ENCODE data around the gene FUT4. TPM values are rescaled to one million over a fixed set of nuclear protein-coding genes. Genes with fewer than 3 reads are reported as not detected.

Gene FUT4
- total and polyA plus RNA-seq, 10 of the 15 experiments (the other 5 are each of a cell fraction or from before 2014, with no cell fraction given) = 0.68 to 9.1 (median 2.3) TPM

DNA sequence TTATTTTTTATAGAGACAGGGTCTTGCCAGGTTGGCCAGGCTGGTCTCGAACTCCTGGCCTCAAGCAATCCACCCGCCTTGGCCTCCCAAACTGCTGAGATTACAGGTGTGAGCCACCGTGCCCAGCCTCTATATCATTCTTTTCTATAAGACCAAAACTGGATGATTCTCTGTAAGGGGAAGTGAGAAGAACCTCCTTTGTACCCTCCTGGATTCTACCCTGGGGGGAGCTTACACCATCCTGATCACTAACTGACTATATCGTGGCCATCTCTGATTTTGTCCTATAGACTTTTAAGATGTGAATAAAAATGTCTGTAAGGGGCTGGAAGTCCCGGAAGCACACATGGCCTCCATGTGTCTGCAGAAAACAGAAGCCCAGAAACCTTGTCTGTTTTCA is 32.6 kb downstream of the FUT4 start:
- BruUV-seq (replicated peaks) = no TSS peak
- in situ Hi-C loops (cut with MboI) = no loop called here
- H3K27ac ChIP-seq (ENCODE audit: control insufficient read depth, insufficient read depth) = no peak overlapping the region
- H4K20me1 ChIP-seq (ENCODE audit: control insufficient read depth, insufficient read depth) = no peaks in the 10 kb centered on the region
- no peaks in the 10 kb centered on the region for H3K36me3 ChIP-seq (ENCODE audit: control insufficient read depth in 2 of 2, insufficient read depth in 2 of 2, low read length in 1 of 2)
- H3K4me3 ChIP-seq = no peak overlapping the region
- RAD21 ChIA-PET (ENCODE audit: unreplicated experiment) = no interaction called here
- ATAC-seq (peak; percentile 52), DNase-seq (ENCODE audit: low read depth, low spot score) (no peak), FAIRE-seq (no peak)
- CTCF ChIA-PET = interaction anchor here (1.0 to 3.1 kb wide), 4 partner anchors 11 to 43 kb away, joined by 3 to 18 read pairs (median 6); no protein-coding TSS in a partner anchor
- H3K9me3 ChIP-seq (replicated peaks; ENCODE audit: control insufficient read depth, insufficient read depth, low read length) = no peaks in the 10 kb centered on the region; the same call in 2 of the 3 replicates
- H3K4me2 ChIP-seq (ENCODE audit: control insufficient read depth, insufficient read depth) = no peak overlapping the region
- H3K9ac ChIP-seq (ENCODE audit: control insufficient read depth, insufficient read depth, low read length) = no peak overlapping the region
- H2AFZ ChIP-seq (ENCODE audit: control insufficient read depth, low read depth, low read length) = no peak overlapping the region
- intact Hi-C loops (cut with micrococcal nuclease; ENCODE audit: unreplicated experiment) = no loop called here
- no peak for TF ChIP-seq LARP7 (IDR thresholded peaks at IDR 0.05)
- TF ChIP-seq SPI1 (IDR thresholded peaks at IDR 0.05; ENCODE audit: borderline replicate concordance, insufficient read depth, low read depth, low read length) = peak; percentile 28; the same call in 1 of the 2 replicates
- no peaks in the 10 kb centered on the region for H3K27me3 ChIP-seq (replicated peaks in 1 of 2; ENCODE audit: control insufficient read depth in 2 of 2, insufficient read depth in 2 of 2, low read length in 1 of 2)
- peaks cover 3% of the 10 kb centered on the region for H3K4me1 ChIP-seq (ENCODE audit: control insufficient read depth, insufficient read depth, low read length)
- 55% methylated on average over 5 of the region's 5 CpGs for WGBS (ENCODE audit: insufficient coverage, insufficient replicate concordance, low lambda C conversion rate, missing lambda C conversion rate)
- SMC1A ChIA-PET (ENCODE audit: uncharacterized antibody, unreplicated experiment) = interaction anchor here (0.9 to 2.0 kb wide), 6 partner anchors 11 to 29 kb away, joined by 3 to 4 read pairs (median 3); no protein-coding TSS in a partner anchor
- POLR2A ChIA-PET = interaction anchor here (1.6 to 1.9 kb wide), 2 partner anchors 11 to 43 kb away, joined by 4 to 7 read pairs; no protein-coding TSS in a partner anchor
- H3K79me2 ChIP-seq (ENCODE audit: control insufficient read depth, insufficient read depth, low read length) = no peaks in the 10 kb centered on the region

- peaks cover 13% of the 10 kb centered on the region for H3K4me1 ChIP-seq (ENCODE audit: control insufficient read depth, insufficient read depth, low read length)
- H3K9me3 ChIP-seq (replicated peaks; ENCODE audit: control insufficient read depth, insufficient read depth, low read length) = no peaks in the 10 kb centered on the region; the same call in 2 of the 3 replicates
- CTCF ChIA-PET = interaction anchor here (0.9 to 1.2 kb wide), 4 partner anchors 9 to 28 kb away, joined by 3 to 6 read pairs (median 4); no protein-coding TSS in a partner anchor
- SMC1A ChIA-PET (ENCODE audit: uncharacterized antibody, unreplicated experiment) = interaction anchor here (1.0 to 3.2 kb wide), 8 partner anchors 10 to 58 kb away, joined by 3 to 17 read pairs (median 5); no protein-coding TSS in a partner anchor
- H3K9ac ChIP-seq (ENCODE audit: control insufficient read depth, insufficient read depth, low read length) = no peak overlapping the region
- no peaks in the 10 kb centered on the region for H4K20me1 ChIP-seq (ENCODE audit: control insufficient read depth, insufficient read depth)
- ATAC-seq (no peak), FAIRE-seq (no peak), DNase-seq (ENCODE audit: low read depth, low spot score) (no peak)
- POLR2A ChIA-PET = no interaction called here
- RAD21 ChIA-PET (ENCODE audit: unreplicated experiment) = no interaction called here
- BruUV-seq (replicated peaks) = no TSS peak
- H2AFZ ChIP-seq (ENCODE audit: control insufficient read depth, low read depth, low read length) = no peak overlapping the region
- in situ Hi-C loops (cut with MboI) = no loop called here
- H3K27me3 ChIP-seq (replicated peaks in 1 of 2; ENCODE audit: control insufficient read depth in 2 of 2, insufficient read depth in 2 of 2, low read length in 1 of 2) = no peaks in the 10 kb centered on the region
- TF ChIP-seq EP300 (IDR thresholded peaks at IDR 0.05; ENCODE audit: borderline replicate concordance in 1 of 2, control insufficient read depth in 1 of 2, low read depth in 2 of 2, low read length in 2 of 2) (no peak), ZNF622 (IDR thresholded peaks at IDR 0.05) (no peak), REST (IDR thresholded peaks at IDR 0.05; ENCODE audit: low read depth, low read length) (no peak), IRF4 (IDR thresholded peaks at IDR 0.05; ENCODE audit: low read depth, low read length) (no peak)
- no peak overlapping the region for H3K4me3 ChIP-seq
- no peaks in the 10 kb centered on the region for H3K36me3 ChIP-seq (ENCODE audit: control insufficient read depth in 2 of 2, insufficient read depth in 2 of 2, low read length in 1 of 2)
- no peak overlapping the region for H3K4me2 ChIP-seq (ENCODE audit: control insufficient read depth, insufficient read depth)
- H3K79me2 ChIP-seq (ENCODE audit: control insufficient read depth, insufficient read depth, low read length) = peaks cover 2% of the 10 kb centered on the region; the same call in 1 of the 2 replicates
- H3K27ac ChIP-seq (ENCODE audit: control insufficient read depth, insufficient read depth) = no peak overlapping the region
- intact Hi-C loops (cut with micrococcal nuclease; ENCODE audit: unreplicated experiment) = no loop called here
- 44% methylated on average over 3 of the region's 3 CpGs for WGBS (ENCODE audit: insufficient coverage, insufficient replicate concordance, low lambda C conversion rate, missing lambda C conversion rate)
Observed at GRCh38 chr11:94577841-94578240, 34.1 kb downstream of the FUT4 start.
